Osteoblast (primary cell): ENCODE results near the gene FAM120B. TPM values are rescaled to one million over a fixed set of nuclear protein-coding genes. Genes with fewer than 3 reads are reported as not detected.

Experiments
- DNase-seq: peaks from one replicate; pipeline ENCODE4 v3.0.0; 2011; ENCODE audit warnings: low spot score, mixed read lengths; ENCODE audit not compliant: insufficient read length; ENCODE audit errors: missing footprints
- H2AFZ ChIP-seq: 2 replicates; pipeline ENCODE4 v1.6.0; 2011; ENCODE audit warnings: mild to moderate bottlenecking, low read length
- H3K27ac ChIP-seq: 2 replicates; pipeline ENCODE4 v1.5.1; 2011; ENCODE audit warnings: mild to moderate bottlenecking, low read depth, low read length, moderate library complexity
- H3K27me3 ChIP-seq: 2 replicates; pipeline ENCODE4 v1.6.0; 2012; ENCODE audit warnings: mild to moderate bottlenecking, control low read depth, inconsistent platforms, low read length, moderate library complexity; ENCODE audit not compliant: insufficient read depth
- H3K36me3 ChIP-seq: 2 replicates; pipeline ENCODE4 v1.5.1; 2011; ENCODE audit warnings: mild to moderate bottlenecking, low read length, control low read depth, moderate library complexity; ENCODE audit not compliant: insufficient read depth
- H3K4me1 ChIP-seq: 2 replicates; pipeline ENCODE4 v1.5.1; 2011; ENCODE audit warnings: mild to moderate bottlenecking, low read length, control low read depth, moderate library complexity; ENCODE audit not compliant: insufficient read depth
- H3K4me2 ChIP-seq: 2 replicates; pipeline ENCODE4 v1.6.0; 2011; ENCODE audit warnings: mild to moderate bottlenecking, low read length; ENCODE audit not compliant: insufficient read depth
- H3K4me3 ChIP-seq: fragments of 200-600 bp; sonication (generic); 3 replicates; pipeline ENCODE4 v1.5.1; 2012; ENCODE audit warnings: mild to moderate bottlenecking, low read length, inconsistent platforms; ENCODE audit not compliant: insufficient read depth
- H3K79me2 ChIP-seq: 2 replicates; pipeline ENCODE4 v1.6.0; 2012; ENCODE audit warnings: mild to moderate bottlenecking, low read length, control low read depth, inconsistent platforms; ENCODE audit not compliant: insufficient read depth
- H3K9me3 ChIP-seq: 2 replicates; pipeline ENCODE4 v1.5.1; 2011; ENCODE audit warnings: low read depth, low read length, control low read depth
- H4K20me1 ChIP-seq: 2 replicates; pipeline ENCODE4 v1.6.0; 2012; ENCODE audit warnings: mild to moderate bottlenecking, low read length, control low read depth; ENCODE audit not compliant: insufficient read depth
- CTCF ChIP-seq: IDR thresholded peaks from 2 replicates; pipeline ENCODE4 v1.5.1; 2011; ENCODE audit warnings: mild to moderate bottlenecking, low read depth, low read length, moderate library complexity; ENCODE audit errors: extremely low read depth
- total RNA-seq: library from RNA; depleted of rRNA; stranded (reverse); fragments of >200 nt; gene quantifications from 2 replicates; pipeline ENCODE4 v1.2.3, GENCODE V29; 2012

The FAM120B gene
- total RNA-seq, 1 donor = 13.4 TPM

GRCh38 chr6:170436209-170436809 lies 129.8 kb downstream of the FAM120B start:
- H3K79me2 ChIP-seq = no peaks in the 10 kb centered on the region
- no peaks in the 10 kb centered on the region for H3K36me3 ChIP-seq
- H4K20me1 ChIP-seq = no peaks in the 10 kb centered on the region
- no peak for TF ChIP-seq CTCF
- H3K9me3 ChIP-seq = no peaks in the 10 kb centered on the region
- no peak overlapping the region for H2AFZ ChIP-seq
- H3K27me3 ChIP-seq = peaks cover 8% of the 10 kb centered on the region
- H3K4me2 ChIP-seq = no peak overlapping the region
- no peak overlapping the region for H3K4me3 ChIP-seq
- no peak overlapping the region for H3K27ac ChIP-seq
- peaks cover 13% of the 10 kb centered on the region for H3K4me1 ChIP-seq
- DNase-seq = no peak

GRCh38 chr6:170437719-170438401 lies 131.3 kb downstream of the FAM120B start:
- Histone ChIP-seq H3K79me2 (no peaks in the 10 kb centered on the region), H3K9me3 (no peaks in the 10 kb centered on the region), H3K4me1 (peaks cover 13% of the 10 kb centered on the region), H3K27ac (peak overlapping the region; percentile 81), H2AFZ (peak overlapping the region; percentile 85), H3K36me3 (no peaks in the 10 kb centered on the region), H4K20me1 (no peaks in the 10 kb centered on the region), H3K27me3 (no peaks in the 10 kb centered on the region), H3K4me3 (peak overlapping the region; percentile 54), H3K4me2 (peak overlapping the region; percentile 81)
- TF ChIP-seq CTCF = no peak
- no peak for DNase-seq

GRCh38 chr6:170438402-170438753 lies 131.8 kb downstream of the FAM120B start:
- Histone ChIP-seq H3K4me3 (peak overlapping the region; percentile 54), H4K20me1 (no peaks in the 10 kb centered on the region), H3K79me2 (no peaks in the 10 kb centered on the region), H3K9me3 (no peaks in the 10 kb centered on the region), H2AFZ (peak overlapping the region; percentile 85), H3K36me3 (no peaks in the 10 kb centered on the region), H3K4me2 (peak overlapping the region; percentile 81), H3K27ac (peak overlapping the region; percentile 81), H3K27me3 (no peaks in the 10 kb centered on the region), H3K4me1 (peaks cover 13% of the 10 kb centered on the region)
- no peak for TF ChIP-seq CTCF
- peak; percentile 99 for DNase-seq

DNA sequence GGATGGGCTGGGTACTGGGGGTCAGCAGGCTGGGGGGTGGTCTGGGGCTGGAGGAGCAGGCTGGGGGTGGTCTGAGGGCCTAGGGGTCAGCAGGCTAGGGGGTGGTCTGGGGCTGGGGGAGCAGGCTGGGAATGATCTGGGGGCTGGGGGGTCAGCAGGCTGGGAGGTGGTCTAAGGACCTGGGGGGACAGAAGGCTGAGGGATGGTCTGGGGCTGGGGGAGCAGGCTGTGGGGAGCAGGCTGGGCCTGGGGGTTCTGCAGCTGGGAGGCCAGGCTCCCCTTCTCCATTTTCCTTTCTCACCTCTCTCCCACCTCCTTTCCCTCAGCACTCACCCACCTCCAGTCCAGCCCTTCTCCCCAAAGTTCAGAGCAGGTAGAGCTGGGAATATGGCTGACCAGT lies 132.3 kb downstream of the FAM120B start:
- no peak for TF ChIP-seq CTCF
- Histone ChIP-seq H3K27me3 (no peaks in the 10 kb centered on the region), H3K4me3 (no peak overlapping the region), H3K4me1 (peaks cover 13% of the 10 kb centered on the region), H3K79me2 (no peaks in the 10 kb centered on the region), H3K36me3 (no peaks in the 10 kb centered on the region), H2AFZ (no peak overlapping the region), H3K4me2 (no peak overlapping the region), H4K20me1 (no peaks in the 10 kb centered on the region), H3K27ac (no peak overlapping the region), H3K9me3 (no peaks in the 10 kb centered on the region)
- no peak for DNase-seq
